Ovary (tissue), 10 donors: ENCODE data around the gene RNF166. TPM values are rescaled to one million over a fixed set of nuclear protein-coding genes. Genes with fewer than 3 reads are reported as not detected.

Experiments used
- DNase-seq, 5 donors: peaks; one replicate each; pipeline ENCODE4 v3.0.0-alpha.2; 2019 to 2020
- H3K27ac ChIP-seq, 2 donors: fragments of 200-600 bp; one replicate each; pipeline versions ENCODE4 v1.5.1 to v1.8.0; 2019 to 2022
- H3K27me3 ChIP-seq: fragments of 200-600 bp; one replicate; pipeline ENCODE4 v1.8.0; 2022
- H3K36me3 ChIP-seq: fragments of 200-600 bp; sonication (generic); one replicate; pipeline ENCODE4 v1.5.1; 2019
- H3K4me1 ChIP-seq: one replicate; pipeline ENCODE4 v1.8.1; 2013; ENCODE audit warnings: mild to moderate bottlenecking, moderate library complexity; ENCODE audit not compliant: insufficient read depth
- H3K4me3 ChIP-seq: fragments of 200-600 bp; sonication (generic); one replicate; pipeline ENCODE4 v1.5.1; 2017
- H3K9me3 ChIP-seq, 2 donors: fragments of 200-600 bp in 1 of 2; sonication (generic) in 1 of 2; one replicate each; pipeline versions ENCODE4 v1.5.1 to v1.8.1; 2013 to 2019; ENCODE audit warnings: mild to moderate bottlenecking in 1 of 2, moderate library complexity in 1 of 2
- CTCF ChIP-seq, 3 donors: fragments of 450-650 bp in 2 of 3; fragments of 200-600 bp in 1 of 3; IDR thresholded peaks; one replicate each; pipeline versions ENCODE4 v1.5.1 to v1.8.0; 2016 to 2022; ENCODE audit warnings: antibody characterized with exemption in 3 of 3, mild to moderate bottlenecking in 1 of 3
- EP300 ChIP-seq: sonication (generic); formaldehyde crosslinking; IDR thresholded peaks from one replicate; pipeline ENCODE4 v1.6.1; 2017; ENCODE audit warnings: antibody characterized with exemption
- POLR2A ChIP-seq: fragments of 450-650 bp; IDR thresholded peaks from one replicate; pipeline ENCODE4 v1.6.1; 2017; ENCODE audit warnings: antibody characterized with exemption, mild to moderate bottlenecking, moderate library complexity
- whole genome bisulfite sequencing, 3 donors: extraction: QIAGEN DNeasy Blood & Tissue Kit in 1 of 3; methylation state at CpG; one replicate each; pipeline versions ENCODE4 v1.1.5 to v1.1.7; 2013 to 2017; 5-methylcytosine and 5-hydroxymethylcytosine counted together
- intact Hi-C, 4 donors: fragments of 100-400 bp; cut with DNase I; formaldehyde crosslinking; loops; one replicate each; pipeline versions ENCODE4 v1.11.0 to v1.15.1; 2022 to 2023
- long read RNA-seq, 3 donors: library from polyadenylated mRNA in 2 of 3; unstranded in 2 of 3; transcript quantifications; one replicate each; pipeline ENCODE4 v2.0.0 and lab custom pipeline, GENCODE V29; 2021 to 2026
- polyA plus RNA-seq, 2 donors: library from polyadenylated mRNA; stranded (reverse); fragments of 200-250 nt in 1 of 2; fragments of 350-450 nt in 1 of 2; fragmentation: Illumina TruSeq in 1 of 2; extraction: RNeasy Lipid Tissue Mini Kit (QIAGEN cat#74804) in 1 of 2; gene quantifications; one replicate each; pipeline ENCODE4 v1.2.3, GENCODE V29; 2013 to 2014
- total RNA-seq, 7 donors: library from RNA; depleted of rRNA in 2 of 7; stranded (reverse); fragments of >200 nt in 2 of 7; fragmentation: NEBNext Ultra II Directional in 3 of 7; extraction: Animal tissue kit (Norgen Biotek cat#: 25700) in 3 of 7; gene quantifications; one replicate each; pipeline versions ENCODE4 v1.1.0 to v1.2.4, GENCODE V29; 2016 to 2023
- donor health status: DM: no; HTN: no; CAD: no; lungs with moderate emphysema.
- donor health status: DM: no; HTN: no; CAD: no.
- donor health status: Bipolar disorder and iron deficiency.
- donor health status: DM: yes; HTN: yes; CAD: no.
- donor health status: DM: no; HTN: no; CAD: no.
- donor health status: DM: yes; HTN: yes; CAD: no.

RNF166 gene
- total RNA-seq (10 to 100 TPM; 17.3 to 26.5 (median 22.2) TPM), polyA plus RNA-seq (10 to 100 TPM in 1 of 2 donors, 1 to 10 TPM in 1; 4.7 to 14.0 TPM)
- long read RNA-seq, donor 1, transcript RNF166-201 (6 exons, 1,883 nt): major isoform, 24 of 42 reads
- long read RNA-seq, donor 1, partial matches to known transcripts: 11 of 42 reads
- long read RNA-seq, donor 1, other reads (novel, unspliced or antisense): 7 of 42 reads
- long read RNA-seq, donor 2, transcript RNF166-201 (6 exons, 1,883 nt): major isoform, 6 of 7 reads
- long read RNA-seq, donor 2, partial matches to known transcripts: 0 of 7 reads
- long read RNA-seq, donor 2, other reads (novel, unspliced or antisense): 0 of 7 reads
- long read RNA-seq, donor 3, transcript RNF166-201 (6 exons, 1,883 nt): major isoform, 27 of 66 reads
- long read RNA-seq, donor 3, partial matches to known transcripts: 10 of 66 reads
- long read RNA-seq, donor 3, other reads (novel, unspliced or antisense): 29 of 66 reads

GRCh38 chr16:88706229-88706964, at the start of gene RNF166, which contains the start of gene CTU2:
TSS of gene RNF166 (minus strand) at chr16:88706408. CDS start at chr16:88706325, 83 bp downstream.
TSS of gene CTU2 (plus strand) at chr16:88706503. CDS start at chr16:88706531, 28 bp downstream.
- Histone ChIP-seq H3K4me1 (peaks cover 5% of the 10 kb centered on the region), H3K36me3 (no peaks in the 10 kb centered on the region), H3K27ac (peak within 1 kb of the TSS; percentile 71 to 72), H3K27me3 (no peaks in the 10 kb centered on the region), H3K9me3 (no peaks in the 10 kb centered on the region), H3K4me3 (peak within 1 kb of the TSS; percentile 98)
- intact Hi-C loops: no loop called here
- TF ChIP-seq POLR2A: peak; percentile 86
- TF ChIP-seq EP300: no peak
- TF ChIP-seq CTCF (IDR thresholded peaks at IDR 0.05): peak in 2 of 3 donors; percentile 13 to 35
- WGBS, 3 donors: 0 to 1% (median 1%) methylated on average over 51 to 86 of the region's 86 CpGs
- peak; percentile 85 to 94 (median 92) for DNase-seq

GRCh38 chr16:88754912-88755744, 48.9 kb upstream of the RNF166 start:
- no peak for DNase-seq
- 77 to 83% (median 78%) methylated on average over 42 of the region's 42 CpGs for WGBS, 3 donors
- Histone ChIP-seq H3K27me3 (no peaks in the 10 kb centered on the region), H3K27ac (no peak overlapping the region), H3K36me3 (no peaks in the 10 kb centered on the region), H3K4me3 (no peak overlapping the region), H3K4me1 (peaks cover 8% of the 10 kb centered on the region), H3K9me3 (no peaks in the 10 kb centered on the region)
- TF ChIP-seq EP300: no peak
- no peak for TF ChIP-seq CTCF (IDR thresholded peaks at IDR 0.05)
- TF ChIP-seq POLR2A: no peak
- intact Hi-C loops: no loop called here

GRCh38 chr16:88754109-88754911, 48.1 kb upstream of the RNF166 start:
- Histone ChIP-seq H3K27me3 (no peaks in the 10 kb centered on the region), H3K4me1 (peaks cover 1% of the 10 kb centered on the region), H3K9me3 (no peaks in the 10 kb centered on the region), H3K4me3 (no peak overlapping the region), H3K36me3 (no peaks in the 10 kb centered on the region), H3K27ac (no peak overlapping the region)
- no peak for DNase-seq
- intact Hi-C loops: no loop called here
- 85 to 88% (median 86%) methylated on average over 22 to 28 of the region's 28 CpGs for WGBS, 3 donors
- TF ChIP-seq CTCF (IDR thresholded peaks at IDR 0.05) (no peak), EP300 (no peak), POLR2A (no peak)
